HCT116 (cell line): ENCODE data around the gene SLC35F3. TPM values are rescaled to one million over a fixed set of nuclear protein-coding genes. Genes with fewer than 3 reads are reported as not detected.

Experiments
- ATAC-seq: fragments of 200-7000 bp; cut with Tn5 transposase; 2 replicates; pipeline ENCODE4 v1.9.1; 2020; ENCODE audit warnings: mild to moderate bottlenecking, moderate library complexity
- BruUV-seq: library from RNA; stranded (reverse); fragments of 400-500 nt; replicated peaks from 2 replicates; lab custom pipeline; 2021; lab: Mats Ljungman, UMichigan
- CTCF ChIA-PET: fragments of 300-600 bp; sonication (Branson Sonifier 250); formaldehyde crosslinking; loops from one replicate; lab custom pipeline; 2021; ENCODE audit warnings: antibody characterized with exemption; lab: Charles Lee
- POLR2A ChIA-PET: fragments of 300-600, 350-600 bp; sonication (Branson Sonifier 250); formaldehyde crosslinking; loops from one replicate; lab custom pipeline; 2021; ENCODE audit warnings: antibody characterized with exemption; lab: Charles Lee
- RAD21 ChIA-PET, 2 experiments: fragments of 300-600 bp; sonication (Branson Sonifier 250); formaldehyde crosslinking; loops; one replicate each; lab custom pipeline; 2023; ENCODE audit warnings: low total read pairs in 2 of 2; ENCODE audit not compliant: uncharacterized antibody in 2 of 2, unreplicated experiment in 2 of 2, low non-redundant PET in 1 of 2; lab: Charles Lee
- DNase-seq: peaks from one replicate; pipeline ENCODE4 v3.0.0-alpha.2; 2010; ENCODE audit warnings: low read depth, low spot score
- H2AFZ ChIP-seq: fragments of 200-600 bp; shearing (Covaris generic), sonication (generic); 2 replicates; pipeline ENCODE4 v1.6.1; 2017; ENCODE audit warnings: low read depth, mixed run types, mixed read lengths, antibody characterized with exemption, low read length; ENCODE audit not compliant: poor library complexity, severe bottlenecking
- H3K27ac ChIP-seq: 2 replicates; pipeline ENCODE4 v1.5.1; 2012; ENCODE audit warnings: low read depth, low read length
- H3K27me3 ChIP-seq: fragments of 200-600 bp; sonication (generic); 2 replicates; pipeline ENCODE4 v1.6.1; 2016; ENCODE audit warnings: mixed run types, low read length, mixed read lengths; ENCODE audit not compliant: insufficient read depth
- H3K36me3 ChIP-seq, 2 experiments: fragments of 200-500 bp in 1 of 2; fragments of 200-600 bp in 1 of 2; sonication (Bioruptor generic) in 1 of 2; sonication (generic) in 1 of 2; 2 replicates each; pipeline versions ENCODE4 v1.5.1 to v1.6.1; 2014 to 2016; ENCODE audit warnings: low read length in 2 of 2, inconsistent platforms in 1 of 2, mixed read lengths in 1 of 2, mixed run types in 1 of 2; ENCODE audit not compliant: insufficient read depth in 2 of 2, control insufficient read depth in 1 of 2
- H3K4me1 ChIP-seq, 2 experiments: fragments of 200-600 bp in 1 of 2; sonication (generic) in 1 of 2; 2 replicates each; pipeline versions ENCODE4 v1.5.1 to v1.6.1; 2012 to 2017; ENCODE audit warnings: low read length in 2 of 2, inconsistent platforms in 1 of 2, mild to moderate bottlenecking in 1 of 2, mixed read lengths in 1 of 2, mixed run types in 1 of 2, moderate library complexity in 1 of 2; ENCODE audit not compliant: insufficient read depth in 2 of 2, control insufficient read depth in 1 of 2
- H3K4me2 ChIP-seq: fragments of 200-600 bp; sonication (generic); 2 replicates; pipeline ENCODE4 v1.6.1; 2017; ENCODE audit warnings: mixed run types, low read length, mixed read lengths
- H3K4me3 ChIP-seq, 2 experiments: fragments of 200-600 bp in 1 of 2; sonication (generic) in 1 of 2; replicated peaks in 1 of 2; 2 replicates each; pipeline ENCODE4 v1.5.1; 2011 to 2016; ENCODE audit warnings: low read length in 2 of 2, control low read depth in 1 of 2, low read depth in 1 of 2, mild to moderate bottlenecking in 1 of 2, mixed read lengths in 1 of 2, mixed run types in 1 of 2
- H3K79me2 ChIP-seq: fragments of 200-600 bp; sonication (generic); 2 replicates; pipeline ENCODE4 v1.6.1; 2017; ENCODE audit warnings: mild to moderate bottlenecking, mixed run types, low read length, moderate library complexity, mixed read lengths; ENCODE audit not compliant: insufficient read depth
- H3K9ac ChIP-seq: fragments of 200-600 bp; sonication (generic); 2 replicates; pipeline ENCODE4 v1.6.1; 2016; ENCODE audit warnings: low read length, mixed read lengths
- H3K9me2 ChIP-seq: fragments of 200-600 bp; sonication (generic), shearing (Covaris generic); 2 replicates; pipeline ENCODE4 v1.6.1; 2017; ENCODE audit warnings: mixed run types, mild to moderate bottlenecking, moderate library complexity; ENCODE audit not compliant: insufficient read depth
- H3K9me3 ChIP-seq, 2 experiments: fragments of 200-500 bp in 1 of 2; fragments of 200-600 bp in 1 of 2; sonication (Bioruptor generic) in 1 of 2; sonication (generic) in 1 of 2; 2 replicates each; pipeline ENCODE4 v1.6.1; 2014 to 2017; ENCODE audit warnings: low read length in 2 of 2, mixed read lengths in 2 of 2, inconsistent platforms in 1 of 2, low read depth in 1 of 2, mild to moderate bottlenecking in 1 of 2, mixed run types in 1 of 2, moderate library complexity in 1 of 2; ENCODE audit not compliant: control insufficient read depth in 1 of 2, insufficient read depth in 1 of 2
- H4K20me1 ChIP-seq: fragments of 200-600 bp; sonication (generic), shearing (Covaris generic); 2 replicates; pipeline ENCODE4 v1.6.1; 2017; ENCODE audit warnings: mixed run types, mild to moderate bottlenecking, moderate library complexity; ENCODE audit not compliant: insufficient read depth
- CEBPB ChIP-seq: IDR thresholded peaks from 2 replicates; pipeline ENCODE4 v1.6.1; 2012; ENCODE audit warnings: low read depth
- ELF1 ChIP-seq: IDR thresholded peaks from 2 replicates; pipeline ENCODE4 v1.6.1; 2012; ENCODE audit warnings: low read depth, borderline replicate concordance
- EZH2phosphoT487 ChIP-seq: fragments of 200-600 bp; IDR thresholded peaks from 2 replicates; pipeline ENCODE4 v1.6.1; 2018; ENCODE audit warnings: antibody characterized with exemption, borderline replicate concordance
- POLR2A ChIP-seq: IDR thresholded peaks from 2 replicates; pipeline ENCODE4 v1.7.0; 2011; ENCODE audit warnings: borderline replicate concordance; ENCODE audit not compliant: insufficient read depth, insufficient read length; ENCODE audit errors: extremely low read depth
- RAD21 ChIP-seq: IDR thresholded peaks from 2 replicates; pipeline ENCODE4 v1.6.1; 2012; ENCODE audit warnings: low read depth, mild to moderate bottlenecking
- REST ChIP-seq: IDR thresholded peaks from 2 replicates; pipeline ENCODE4 v1.6.1; 2012; ENCODE audit warnings: low read depth
- SP1 ChIP-seq: IDR thresholded peaks from 2 replicates; pipeline ENCODE4 v1.6.1; 2012; ENCODE audit warnings: low read depth
- SRF ChIP-seq: IDR thresholded peaks from 2 replicates; pipeline ENCODE4 v1.6.1; 2012; ENCODE audit warnings: low read depth
- TCF7L2 ChIP-seq: IDR thresholded peaks from 2 replicates; pipeline ENCODE4 v1.7.0; 2011; ENCODE audit warnings: borderline replicate concordance, inconsistent platforms; ENCODE audit not compliant: insufficient read depth, insufficient read length; ENCODE audit errors: extremely low read depth
- YY1 ChIP-seq: IDR thresholded peaks from 2 replicates; pipeline ENCODE4 v1.6.1; 2011; ENCODE audit warnings: low read length, low read depth, moderate library complexity, mild to moderate bottlenecking; ENCODE audit not compliant: insufficient replicate concordance; ENCODE audit errors: extremely low read depth
- intact Hi-C: fragments of 100-400 bp; cut with micrococcal nuclease; formaldehyde crosslinking; loops from 2 replicates; pipeline ENCODE4 v1.10.0; 2022
- total RNA-seq: library from RNA; stranded (reverse); gene quantifications from one replicate; pipeline ENCODE4 v1.2.1, GENCODE V29; 2021; ENCODE audit not compliant: unreplicated experiment
- TF ChIP-seq, protein P1 (sequence below): IDR thresholded peaks from 2 replicates; pipeline ENCODE4 v1.6.1; 2012
- TF ChIP-seq, protein P2 (sequence below): IDR thresholded peaks from 2 replicates; pipeline ENCODE4 v1.6.1; 2011; ENCODE audit warnings: mild to moderate bottlenecking, low read length, moderate library complexity; ENCODE audit not compliant: insufficient replicate concordance; ENCODE audit errors: extremely low read depth

The SLC35F3 gene
- total RNA-seq, 1 experiment from 2014 or later, result 6.4 TPM

DNA sequence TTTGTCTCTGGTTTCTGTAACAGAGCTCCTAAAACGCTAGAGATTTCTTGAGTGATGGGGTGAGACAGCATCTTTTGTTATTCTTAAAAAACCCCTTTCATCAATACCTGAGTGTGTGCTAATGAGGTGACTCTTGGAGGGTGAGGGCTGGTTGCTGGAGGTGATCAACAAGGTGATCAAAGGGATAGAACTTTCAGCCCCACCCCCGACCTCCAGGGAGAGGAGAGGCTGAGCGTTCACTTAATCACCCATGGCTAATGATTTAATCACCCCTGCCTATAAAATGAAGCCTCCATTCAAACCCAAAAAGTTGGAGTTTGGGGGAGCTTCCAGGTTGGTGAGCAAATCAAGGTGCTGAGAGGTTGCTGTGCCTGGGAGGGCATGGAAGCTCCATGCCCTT, 175.4 kb downstream of the SLC35F3 start:
- ChIA-PET POLR2A (no interaction called here), RAD21 (no interaction called here), CTCF (no interaction called here)
- H3K4me3 ChIP-seq, result no peak overlapping the region
- ATAC-seq, result no peak
- H3K36me3 ChIP-seq, result no peaks in the 10 kb centered on the region
- BruUV-seq, result no TSS peak
- TF ChIP-seq ELF1 (no peak), EZH2phosphoT487 (no peak), CEBPB (no peak), POLR2A (no peak)
- TF ChIP-seq, protein P1, sequence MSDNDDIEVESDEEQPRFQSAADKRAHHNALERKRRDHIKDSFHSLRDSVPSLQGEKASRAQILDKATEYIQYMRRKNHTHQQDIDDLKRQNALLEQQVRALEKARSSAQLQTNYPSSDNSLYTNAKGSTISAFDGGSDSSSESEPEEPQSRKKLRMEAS, result no peak
- H2AFZ ChIP-seq, result no peak overlapping the region
- no peaks in the 10 kb centered on the region for H3K27me3 ChIP-seq
- no peak overlapping the region for H3K27ac ChIP-seq
- intact Hi-C loops, result no loop called here
- H3K9me2 ChIP-seq, result no peaks in the 10 kb centered on the region
- DNase-seq, result no peak
- no peaks in the 10 kb centered on the region for H3K9me3 ChIP-seq
- H3K79me2 ChIP-seq, result peaks cover 8% of the 10 kb centered on the region; the same call in 1 of the 2 replicates
- H4K20me1 ChIP-seq, result 0 out of 2 replicates have a peak, but pooled peaks cover 4% of the 10 kb centered on the region
- no peaks in the 10 kb centered on the region for H3K4me1 ChIP-seq
- H3K9ac ChIP-seq, result no peak overlapping the region
- H3K4me2 ChIP-seq, result no peak overlapping the region

- Histone ChIP-seq H3K79me2 (peaks cover 5% of the 10 kb centered on the region; the same call in 1 of the 2 replicates), H3K4me1 (no peaks in the 10 kb centered on the region), H3K36me3 (no peaks in the 10 kb centered on the region), H3K4me3 (no peak overlapping the region), H3K9me2 (no peaks in the 10 kb centered on the region), H3K9ac (no peak overlapping the region), H3K27ac (no peak overlapping the region), H2AFZ (no peak overlapping the region), H3K27me3 (no peaks in the 10 kb centered on the region), H3K4me2 (no peak overlapping the region), H4K20me1 (no peaks in the 10 kb centered on the region), H3K9me3 (no peaks in the 10 kb centered on the region)
- POLR2A ChIA-PET, result no interaction called here
- BruUV-seq, result no TSS peak
- intact Hi-C loops, result no loop called here
- CTCF ChIA-PET, result no interaction called here
- DNase-seq (no peak), ATAC-seq (no peak)
- RAD21 ChIA-PET, result no interaction called here
- TF ChIP-seq YY1 (no peak), REST (no peak), CEBPB (no peak), SP1 (no peak), TCF7L2 (no peak), SRF (no peak), POLR2A (no peak), EZH2phosphoT487 (no peak), RAD21 (no peak)
- TF ChIP-seq, protein P1, result no peak
- TF ChIP-seq, protein P2, sequence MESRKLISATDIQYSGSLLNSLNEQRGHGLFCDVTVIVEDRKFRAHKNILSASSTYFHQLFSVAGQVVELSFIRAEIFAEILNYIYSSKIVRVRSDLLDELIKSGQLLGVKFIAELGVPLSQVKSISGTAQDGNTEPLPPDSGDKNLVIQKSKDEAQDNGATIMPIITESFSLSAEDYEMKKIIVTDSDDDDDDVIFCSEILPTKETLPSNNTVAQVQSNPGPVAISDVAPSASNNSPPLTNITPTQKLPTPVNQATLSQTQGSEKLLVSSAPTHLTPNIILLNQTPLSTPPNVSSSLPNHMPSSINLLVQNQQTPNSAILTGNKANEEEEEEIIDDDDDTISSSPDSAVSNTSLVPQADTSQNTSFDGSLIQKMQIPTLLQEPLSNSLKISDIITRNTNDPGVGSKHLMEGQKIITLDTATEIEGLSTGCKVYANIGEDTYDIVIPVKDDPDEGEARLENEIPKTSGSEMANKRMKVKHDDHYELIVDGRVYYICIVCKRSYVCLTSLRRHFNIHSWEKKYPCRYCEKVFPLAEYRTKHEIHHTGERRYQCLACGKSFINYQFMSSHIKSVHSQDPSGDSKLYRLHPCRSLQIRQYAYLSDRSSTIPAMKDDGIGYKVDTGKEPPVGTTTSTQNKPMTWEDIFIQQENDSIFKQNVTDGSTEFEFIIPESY, result no peak
These were observed 179.0 kb downstream of the SLC35F3 start for GRCh38 chr1:234083460-234083859.
